GM12878 (cell line): ENCODE data around the gene DAB2IP. TPM values are rescaled to one million over a fixed set of nuclear protein-coding genes. Genes with fewer than 3 reads are reported as not detected.

Experiments
- ATAC-seq: fragments of 200-7000 bp; cut with Tn5 transposase; 3 replicates; pipeline ENCODE4 v1.9.1; 2020; ENCODE audit warnings: mild to moderate bottlenecking, moderate library complexity
- BruUV-seq: library from RNA; stranded (reverse); fragments of 400-500 nt; replicated peaks from 2 replicates; lab custom pipeline; 2021; lab: Mats Ljungman, UMichigan
- CTCF ChIA-PET: fragments of 300-600 bp; sonication (Branson Sonifier 250); formaldehyde crosslinking; extraction: SDS; loops from one replicate; lab custom pipeline; 2021; ENCODE audit warnings: inconsistent platforms; lab: Yijun Ruan, JAX
- POLR2A ChIA-PET: fragments of 350-600 bp; formaldehyde crosslinking; extraction: SDS; loops from one replicate; lab custom pipeline; 2021; ENCODE audit warnings: inconsistent platforms; lab: Charles Lee
- RAD21 ChIA-PET: fragments of 300-600 bp; sonication (Branson Sonifier 250); formaldehyde crosslinking; loops from one replicate; lab custom pipeline; 2023; ENCODE audit warnings: antibody characterized with exemption; ENCODE audit not compliant: unreplicated experiment; lab: Charles Lee
- SMC1A ChIA-PET: fragments of 300-600 bp; sonication (Branson Sonifier 250); formaldehyde crosslinking; loops from one replicate; lab custom pipeline; 2023; ENCODE audit not compliant: unreplicated experiment, uncharacterized antibody; lab: Charles Lee
- DNase-seq: peaks from one replicate; pipeline ENCODE4 v3.0.0-alpha.2; 2011; ENCODE audit warnings: low read depth, low spot score
- FAIRE-seq: peaks from 3 replicates; lab custom pipeline; 2011; peaks lifted over from hg19 to GRCh38; lab: Jason Lieb, UNC
- H2AFZ ChIP-seq: 2 replicates; pipeline ENCODE4 v1.6.0; 2011; ENCODE audit warnings: low read depth, low read length, control low read depth; ENCODE audit not compliant: control insufficient read depth
- H3K27ac ChIP-seq: 2 replicates; pipeline ENCODE4 v1.5.1; 2011; ENCODE audit warnings: control low read depth; ENCODE audit not compliant: control insufficient read depth, insufficient read depth
- H3K27me3 ChIP-seq, 2 experiments: replicated peaks in 1 of 2; 2 replicates each; pipeline versions ENCODE4 v1.6.0 to v1.6.1; 2011; ENCODE audit warnings: low read length in 1 of 2; ENCODE audit not compliant: control insufficient read depth in 2 of 2, insufficient read depth in 2 of 2
- H3K36me3 ChIP-seq, 2 experiments: 2 replicates each; pipeline ENCODE4 v1.5.1; 2011; ENCODE audit warnings: low read length in 1 of 2; ENCODE audit not compliant: control insufficient read depth in 2 of 2, insufficient read depth in 2 of 2
- H3K4me1 ChIP-seq: 2 replicates; pipeline ENCODE4 v1.6.1; 2011; ENCODE audit warnings: mild to moderate bottlenecking, low read length, moderate library complexity, mixed read lengths; ENCODE audit not compliant: control insufficient read depth, insufficient read depth
- H3K4me2 ChIP-seq: 2 replicates; pipeline ENCODE4 v1.6.0; 2011; ENCODE audit warnings: control low read depth; ENCODE audit not compliant: control insufficient read depth, insufficient read depth
- H3K4me3 ChIP-seq: fragments of 200-600 bp; sonication (generic); 2 replicates; pipeline ENCODE4 v1.5.1; 2016
- H3K79me2 ChIP-seq: 2 replicates; pipeline ENCODE4 v1.6.0; 2011; ENCODE audit warnings: low read length; ENCODE audit not compliant: control insufficient read depth, insufficient read depth
- H3K9ac ChIP-seq: 2 replicates; pipeline ENCODE4 v1.8.0; 2011; ENCODE audit warnings: low read length, control low read depth, mixed read lengths; ENCODE audit not compliant: control insufficient read depth, insufficient read depth
- H3K9me3 ChIP-seq: replicated peaks from 3 replicates; pipeline ENCODE4 v1.5.1; 2011; ENCODE audit warnings: mild to moderate bottlenecking, low read length; ENCODE audit not compliant: control insufficient read depth, insufficient read depth
- H4K20me1 ChIP-seq: 2 replicates; pipeline ENCODE4 v1.6.0; 2011; ENCODE audit not compliant: control insufficient read depth, insufficient read depth
- BHLHE40 ChIP-seq, 2 experiments: fragments of 450-650 bp in 1 of 2; IDR thresholded peaks; 2 replicates each; pipeline ENCODE4 v1.6.1; 2011 to 2017; ENCODE audit warnings: low read depth in 2 of 2, borderline replicate concordance in 1 of 2, improper control_type of control experiment in 1 of 2, low read length in 1 of 2, mild to moderate bottlenecking in 1 of 2
- HDAC6 ChIP-seq: fragments of 200-600 bp; sonication (generic); IDR thresholded peaks from one replicate; pipeline ENCODE4 v1.8.0; 2017; ENCODE audit warnings: antibody characterized with exemption; ENCODE audit not compliant: unreplicated experiment
- JUND ChIP-seq: IDR thresholded peaks from 2 replicates; pipeline ENCODE4 v1.6.1; 2012; ENCODE audit warnings: low read depth, mild to moderate bottlenecking, low read length, improper control_type of control experiment, moderate library complexity
- PAX8 ChIP-seq: fragments of 450-650 bp; IDR thresholded peaks from 2 replicates; pipeline ENCODE4 v1.6.1; 2017; ENCODE audit warnings: mild to moderate bottlenecking, moderate library complexity
- PML ChIP-seq: IDR thresholded peaks from 2 replicates; pipeline ENCODE4 v1.6.1; 2012; ENCODE audit warnings: low read length, inconsistent platforms
- SMC3 ChIP-seq: IDR thresholded peaks from 2 replicates; pipeline ENCODE4 v1.6.1; 2011; ENCODE audit warnings: low read length, improper control_type of control experiment, borderline replicate concordance
- SRF ChIP-seq, 2 experiments: IDR thresholded peaks; 2 replicates each; pipeline ENCODE4 v1.6.1; 2011; ENCODE audit warnings: low read depth in 2 of 2, low read length in 2 of 2, mild to moderate bottlenecking in 1 of 2, moderate library complexity in 1 of 2
- SUPT20H ChIP-seq: IDR thresholded peaks from 2 replicates; pipeline ENCODE4 v1.6.1; 2011; ENCODE audit warnings: low read depth, mild to moderate bottlenecking, low read length, moderate library complexity, borderline replicate concordance; ENCODE audit not compliant: control insufficient read depth
- SUZ12 ChIP-seq: fragments of 200-600 bp; sonication (generic); IDR thresholded peaks from one replicate; pipeline ENCODE4 v1.6.1; 2018; ENCODE audit warnings: antibody characterized with exemption, mild to moderate bottlenecking; ENCODE audit not compliant: unreplicated experiment
- TCF3 ChIP-seq: IDR thresholded peaks from 2 replicates; pipeline ENCODE4 v1.6.1; 2012; ENCODE audit warnings: low read depth, mild to moderate bottlenecking, low read length, borderline replicate concordance; ENCODE audit not compliant: insufficient read depth
- ZNF217 ChIP-seq: fragments of 450-650 bp; IDR thresholded peaks from 2 replicates; pipeline ENCODE4 v1.6.1; 2017; ENCODE audit warnings: antibody characterized with exemption, mild to moderate bottlenecking
- whole genome bisulfite sequencing: methylation state at CpG from one replicate; pipeline ENCODE4 v1.1.6; 2016; ENCODE audit warnings: low lambda C conversion rate; ENCODE audit not compliant: insufficient replicate concordance, insufficient coverage; ENCODE audit errors: missing lambda C conversion rate; 5-methylcytosine and 5-hydroxymethylcytosine counted together
- in situ Hi-C: fragments of 300-500 bp; cut with MboI; formaldehyde crosslinking; loops from 9 replicates; pipeline ENCODE4 v1.14.3; 2018; ENCODE audit warnings: mixed read lengths
- intact Hi-C: fragments of 100-400 bp; cut with micrococcal nuclease; formaldehyde crosslinking; loops from one replicate; pipeline ENCODE4 v1.14.2; 2022; ENCODE audit not compliant: unreplicated experiment
- polyA plus RNA-seq, 11 experiments: library from polyadenylated mRNA; depleted of rRNA in 4 of 11; unstranded in 6 of 11; stranded (reverse) in 5 of 11; fragments of >200 nt; fragmentation: Nextera tagmentation in 4 of 11; fragmentation: Illumina TruSeq in 1 of 11; extraction: Ambion mirVana in 4 of 11; extraction: Trizol in 1 of 11; gene quantifications; 1 replicate in 1 of 11; 2 replicates in 10 of 11; pipeline versions ENCODE4 v1.2.1 to v1.2.3, GENCODE V29; 2011 to 2016; ENCODE audit warnings: inconsistent platforms in 2 of 11, missing spikeins in 2 of 11, low read depth in 1 of 11
- total RNA-seq, 4 experiments: library from RNA; depleted of rRNA in 3 of 4; stranded (reverse); fragments of >200 nt in 3 of 4; fragmentation: Illumina TruSeq in 1 of 4; extraction: Trizol in 1 of 4; gene quantifications; 2 replicates each; pipeline versions ENCODE4 v1.2.1 to v1.2.3, GENCODE V29; 2013 to 2021
- TF ChIP-seq, protein P1 (sequence below): fragments of 450-650 bp; conservative IDR thresholded peaks from 2 replicates; pipeline ENCODE4 v1.6.1; 2017; ENCODE audit warnings: mild to moderate bottlenecking, moderate library complexity

DAB2IP gene
- total and polyA plus RNA-seq, 10 of the 15 experiments (the other 5 are each of a cell fraction or from before 2014, with no cell fraction given), result 0.03 to 0.38 (median 0.14) TPM; not detected in 6

DNA sequence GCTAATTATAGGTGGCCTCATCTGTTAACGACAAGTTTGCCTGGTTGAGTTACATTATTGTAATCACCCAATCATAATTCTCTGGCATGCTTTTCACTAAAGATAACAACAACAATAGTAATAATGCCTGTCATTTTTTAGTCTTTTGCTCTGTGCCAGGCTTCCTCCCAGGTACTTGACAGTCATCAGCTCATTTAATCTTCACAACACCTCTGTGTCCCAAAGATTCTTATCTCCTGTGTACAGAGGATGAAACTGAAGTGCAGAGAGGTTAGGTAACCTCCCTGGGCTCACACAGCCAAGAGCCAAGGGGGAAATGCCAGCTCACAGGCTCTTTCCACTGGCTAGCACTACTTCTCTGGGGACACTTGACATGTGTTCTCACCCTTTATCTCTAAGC, 77.5 kb downstream of the DAB2IP start:
- intact Hi-C loops (no loop called here), in situ Hi-C loops (no loop called here)
- no peaks in the 10 kb centered on the region for H3K36me3 ChIP-seq
- H3K27ac ChIP-seq, result no peak overlapping the region
- ChIA-PET POLR2A (no interaction called here), RAD21 (no interaction called here), CTCF (no interaction called here), SMC1A (no interaction called here)
- ATAC-seq, result no peak
- FAIRE-seq, result no peak
- H3K9me3 ChIP-seq, result no peaks in the 10 kb centered on the region
- no peak overlapping the region for H2AFZ ChIP-seq
- no peaks in the 10 kb centered on the region for H4K20me1 ChIP-seq
- no peaks in the 10 kb centered on the region; a peak in 2 of 4 replicates for H3K27me3 ChIP-seq
- no peaks in the 10 kb centered on the region for H3K79me2 ChIP-seq
- BruUV-seq, result no TSS peak
- H3K4me3 ChIP-seq, result no peak overlapping the region
- 0% methylated on average over 1 of the region's 1 CpG for WGBS
- TF ChIP-seq PAX8 (no peak), ZNF217 (no peak), HDAC6 (no peak), SUZ12 (no peak), JUND (no peak), PML (no peak), TCF3 (no peak), SUPT20H (no peak), BHLHE40 (IDR thresholded peaks at IDR 0.05; ENCODE audit: borderline replicate concordance in 1 of 2, low read depth in 2 of 2, low read length in 1 of 2) (no peak), SRF (IDR thresholded peaks at IDR 0.05; ENCODE audit: low read depth in 2 of 2, low read length in 2 of 2) (no peak), SMC3 (no peak)
- TF ChIP-seq, protein P1, sequence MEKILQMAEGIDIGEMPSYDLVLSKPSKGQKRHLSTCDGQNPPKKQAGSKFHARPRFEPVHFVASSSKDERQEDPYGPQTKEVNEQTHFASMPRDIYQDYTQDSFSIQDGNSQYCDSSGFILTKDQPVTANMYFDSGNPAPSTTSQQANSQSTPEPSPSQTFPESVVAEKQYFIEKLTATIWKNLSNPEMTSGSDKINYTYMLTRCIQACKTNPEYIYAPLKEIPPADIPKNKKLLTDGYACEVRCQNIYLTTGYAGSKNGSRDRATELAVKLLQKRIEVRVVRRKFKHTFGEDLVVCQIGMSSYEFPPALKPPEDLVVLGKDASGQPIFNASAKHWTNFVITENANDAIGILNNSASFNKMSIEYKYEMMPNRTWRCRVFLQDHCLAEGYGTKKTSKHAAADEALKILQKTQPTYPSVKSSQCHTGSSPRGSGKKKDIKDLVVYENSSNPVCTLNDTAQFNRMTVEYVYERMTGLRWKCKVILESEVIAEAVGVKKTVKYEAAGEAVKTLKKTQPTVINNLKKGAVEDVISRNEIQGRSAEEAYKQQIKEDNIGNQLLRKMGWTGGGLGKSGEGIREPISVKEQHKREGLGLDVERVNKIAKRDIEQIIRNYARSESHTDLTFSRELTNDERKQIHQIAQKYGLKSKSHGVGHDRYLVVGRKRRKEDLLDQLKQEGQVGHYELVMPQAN, result no peak
- DNase-seq, result no peak
- H3K4me1 ChIP-seq, result no peaks in the 10 kb centered on the region; the same call in 1 of the 2 replicates
- H3K9ac ChIP-seq, result no peak overlapping the region
- H3K4me2 ChIP-seq, result no peak overlapping the region
